ENCODE results near the gene FZD4. TPM values are rescaled to one million over a fixed set of nuclear protein-coding genes. Genes with fewer than 3 reads are reported as not detected.

Gene FZD4
- total RNA-seq, 2 donors from 2014 or later, result 4.3 to 6.7 TPM

DNA sequence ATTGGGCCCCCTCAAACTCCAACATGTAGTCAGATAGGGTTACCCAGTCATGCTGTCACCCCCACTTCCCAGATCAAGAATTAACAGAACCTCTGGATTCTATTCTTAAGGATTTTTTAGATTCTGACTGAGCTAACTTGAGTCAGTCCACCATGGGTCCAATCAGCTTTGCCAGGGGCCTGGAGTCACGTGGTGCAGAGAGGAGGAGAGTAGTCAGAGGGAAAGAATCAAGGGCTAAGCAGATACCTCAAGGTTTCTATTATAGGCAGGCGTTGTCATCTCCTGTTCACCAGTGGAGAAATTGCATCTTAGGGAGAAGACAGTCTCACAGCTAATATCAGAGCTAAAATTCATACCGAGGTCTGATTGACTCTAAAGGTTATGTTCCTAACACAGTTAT is 28.2 kb downstream of the FZD4 start:
- H3K36me3 ChIP-seq, result no peaks in the 10 kb centered on the region
- intact Hi-C loops (cut with DNase I), result no loop called here
- H3K4me3 ChIP-seq, result no peak overlapping the region
- no peak overlapping the region for H3K27ac ChIP-seq
- TF ChIP-seq, protein P1, sequence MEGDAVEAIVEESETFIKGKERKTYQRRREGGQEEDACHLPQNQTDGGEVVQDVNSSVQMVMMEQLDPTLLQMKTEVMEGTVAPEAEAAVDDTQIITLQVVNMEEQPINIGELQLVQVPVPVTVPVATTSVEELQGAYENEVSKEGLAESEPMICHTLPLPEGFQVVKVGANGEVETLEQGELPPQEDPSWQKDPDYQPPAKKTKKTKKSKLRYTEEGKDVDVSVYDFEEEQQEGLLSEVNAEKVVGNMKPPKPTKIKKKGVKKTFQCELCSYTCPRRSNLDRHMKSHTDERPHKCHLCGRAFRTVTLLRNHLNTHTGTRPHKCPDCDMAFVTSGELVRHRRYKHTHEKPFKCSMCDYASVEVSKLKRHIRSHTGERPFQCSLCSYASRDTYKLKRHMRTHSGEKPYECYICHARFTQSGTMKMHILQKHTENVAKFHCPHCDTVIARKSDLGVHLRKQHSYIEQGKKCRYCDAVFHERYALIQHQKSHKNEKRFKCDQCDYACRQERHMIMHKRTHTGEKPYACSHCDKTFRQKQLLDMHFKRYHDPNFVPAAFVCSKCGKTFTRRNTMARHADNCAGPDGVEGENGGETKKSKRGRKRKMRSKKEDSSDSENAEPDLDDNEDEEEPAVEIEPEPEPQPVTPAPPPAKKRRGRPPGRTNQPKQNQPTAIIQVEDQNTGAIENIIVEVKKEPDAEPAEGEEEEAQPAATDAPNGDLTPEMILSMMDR (IDR thresholded peaks at IDR 0.05), result no peak
- no peaks in the 10 kb centered on the region for H3K4me1 ChIP-seq
- no peak overlapping the region for H3K9ac ChIP-seq (ENCODE audit: low read depth in 2 of 2, low read length in 2 of 2)
- no peak for DNase-seq
- no peaks in the 10 kb centered on the region for H3K9me3 ChIP-seq
- H3K27me3 ChIP-seq, result no peaks in the 10 kb centered on the region

DNA sequence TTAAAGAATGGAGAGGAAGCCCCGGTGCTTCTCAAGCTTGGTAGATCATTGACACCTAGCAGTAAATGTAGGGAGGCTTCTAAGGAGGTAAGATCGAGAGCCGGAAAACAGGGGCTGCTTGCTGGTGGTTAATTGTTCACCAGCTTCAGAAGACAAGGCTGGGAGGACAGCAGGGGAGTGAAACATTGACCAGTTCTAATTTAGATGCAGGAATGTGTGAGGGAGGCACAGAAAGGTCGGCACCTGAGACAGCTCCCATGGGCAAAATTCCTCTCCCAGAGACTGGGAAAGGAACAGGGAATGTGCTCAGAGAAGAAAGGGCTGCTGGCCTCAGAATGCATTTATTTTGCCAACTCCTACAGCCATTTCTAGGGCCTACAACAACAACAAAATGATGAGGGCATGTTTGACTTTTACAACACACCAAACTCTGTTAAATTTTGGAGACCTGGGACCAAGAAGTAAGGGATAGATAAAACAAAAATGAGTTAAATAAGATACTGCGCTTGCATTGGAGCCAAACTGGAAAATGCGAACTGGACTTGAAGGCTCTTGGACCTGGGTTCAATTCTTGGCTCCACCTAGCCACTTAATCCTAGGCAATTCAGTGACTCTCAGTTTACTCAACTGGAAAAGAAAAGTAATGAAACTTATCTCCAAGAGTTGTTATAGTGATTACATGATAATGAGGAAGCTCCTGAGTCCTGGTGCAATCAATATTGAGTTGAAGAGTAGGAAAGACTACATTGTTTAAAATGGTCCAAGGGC is 31.0 kb downstream of the FZD4 start:
- Histone ChIP-seq H3K27me3 (no peaks in the 10 kb centered on the region), H3K9ac (ENCODE audit: low read depth in 2 of 2, low read length in 2 of 2) (no peak overlapping the region), H3K27ac (no peak overlapping the region), H3K9me3 (no peaks in the 10 kb centered on the region), H3K4me1 (no peaks in the 10 kb centered on the region), H3K36me3 (no peaks in the 10 kb centered on the region), H3K4me3 (no peak overlapping the region)
- intact Hi-C loops (cut with DNase I), result no loop called here
- TF ChIP-seq, protein P1 (IDR thresholded peaks at IDR 0.05), result no peak
- DNase-seq, result no peak

DNA sequence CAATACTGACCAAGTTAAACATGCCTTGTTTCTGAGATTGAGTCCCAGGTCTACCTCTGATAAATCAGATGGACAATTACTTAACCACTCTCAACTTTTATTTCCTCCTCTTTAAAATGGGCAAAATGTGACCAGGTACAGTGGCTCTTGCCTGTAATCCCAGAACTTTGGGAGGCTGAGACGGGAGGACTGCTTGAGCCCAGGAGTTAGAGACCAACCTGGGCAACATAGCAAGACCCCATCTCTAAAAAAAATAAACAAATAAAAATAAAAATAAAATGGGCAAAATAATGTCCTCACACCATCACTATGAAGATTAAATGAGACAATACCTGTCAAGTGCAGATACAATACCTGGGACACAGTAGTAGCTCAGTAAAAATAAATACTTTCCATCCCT is 33.0 kb downstream of the FZD4 start:
- Histone ChIP-seq H3K4me3 (no peak overlapping the region), H3K27me3 (no peaks in the 10 kb centered on the region), H3K27ac (no peak overlapping the region), H3K36me3 (no peaks in the 10 kb centered on the region), H3K9me3 (no peaks in the 10 kb centered on the region), H3K9ac (ENCODE audit: low read depth in 2 of 2, low read length in 2 of 2) (no peak overlapping the region), H3K4me1 (no peaks in the 10 kb centered on the region)
- intact Hi-C loops (cut with DNase I), result no loop called here
- TF ChIP-seq, protein P1 (IDR thresholded peaks at IDR 0.05), result no peak
- DNase-seq, result no peak

DNA sequence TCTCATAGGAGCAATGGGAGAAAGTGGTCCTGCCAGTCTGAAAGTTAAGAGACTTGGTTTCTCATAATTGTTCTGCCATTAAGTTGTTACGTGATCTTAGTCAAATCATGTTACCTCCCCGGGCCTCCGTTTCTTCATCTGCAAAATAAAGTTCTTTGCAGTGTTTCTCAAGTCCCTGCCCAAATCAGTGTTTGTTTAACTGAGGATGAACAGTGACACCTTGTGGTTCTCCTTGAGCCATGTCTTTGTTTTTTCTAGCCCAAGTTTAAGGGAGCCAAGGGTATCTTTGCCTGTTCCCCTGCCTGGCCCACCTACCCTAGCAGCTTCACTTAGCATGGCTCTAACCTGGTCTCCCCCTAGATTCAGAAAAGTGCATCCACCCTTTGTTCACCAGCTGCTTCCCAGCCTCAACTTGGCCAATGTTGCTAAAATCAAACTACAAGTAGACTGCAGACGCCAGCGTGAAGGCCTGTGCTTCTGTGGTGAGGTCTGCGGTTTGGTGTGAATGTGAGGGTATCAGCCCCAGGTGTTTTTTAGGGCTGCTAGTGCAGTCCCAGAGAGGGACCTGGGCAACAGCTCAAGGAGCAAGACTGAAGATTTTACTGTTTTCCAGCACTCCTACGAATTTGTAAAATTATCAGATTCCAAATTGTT is 35.5 kb downstream of the FZD4 start:
- no peak for DNase-seq
- intact Hi-C loops (cut with DNase I), result no loop called here

DNA sequence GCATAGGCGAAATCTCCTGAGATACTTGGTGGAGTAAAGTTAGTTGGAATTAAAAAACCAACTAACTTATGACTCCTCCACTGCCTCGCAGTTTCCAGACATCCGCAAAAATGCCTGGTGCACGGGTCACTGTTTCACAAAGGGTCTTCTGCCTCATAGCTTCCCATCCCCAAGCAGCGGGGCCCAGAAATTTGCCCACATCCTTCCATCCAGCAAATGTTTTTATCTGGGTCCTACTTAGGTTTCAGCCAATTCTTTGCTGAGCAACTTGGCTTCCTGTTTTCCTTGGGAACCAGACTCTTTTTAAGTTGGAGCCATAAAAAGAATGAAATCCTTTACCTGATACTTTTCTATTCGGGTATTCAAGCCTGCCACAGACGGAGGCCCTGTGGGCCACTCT is 36.2 kb downstream of the FZD4 start:
- intact Hi-C loops (cut with DNase I), result no loop called here
- H3K9ac ChIP-seq (ENCODE audit: low read depth in 2 of 2, low read length in 2 of 2), result no peak overlapping the region

More for the DNA sequence above, 35.5 kb downstream of the FZD4 start:
- Histone ChIP-seq H3K9ac (ENCODE audit: low read depth in 2 of 2, low read length in 2 of 2) (no peak overlapping the region), H3K27ac (no peak overlapping the region), H3K9me3 (no peaks in the 10 kb centered on the region), H3K27me3 (no peaks in the 10 kb centered on the region), H3K36me3 (no peaks in the 10 kb centered on the region), H3K4me1 (no peaks in the 10 kb centered on the region), H3K4me3 (no peak overlapping the region)
- TF ChIP-seq, protein P1 (IDR thresholded peaks at IDR 0.05), result peak; percentile 39

More for the DNA sequence above, 36.2 kb downstream of the FZD4 start:
- Histone ChIP-seq H3K9me3 (no peaks in the 10 kb centered on the region), H3K4me1 (no peaks in the 10 kb centered on the region), H3K27me3 (no peaks in the 10 kb centered on the region), H3K27ac (no peak overlapping the region), H3K4me3 (no peak overlapping the region), H3K36me3 (no peaks in the 10 kb centered on the region)
- no peak for DNase-seq
- TF ChIP-seq, protein P1 (IDR thresholded peaks at IDR 0.05), result no peak

Data from colonic mucosa (tissue), 4 donors.